HAP-1 (cell line): ENCODE measurements around the gene GNG7.
"Not testable (repeated sequence)": the region's sequence is repeated elsewhere in the genome, so short reads cannot be mapped to it uniquely, and the experiment has no call there.

Experiments used
- DNase-seq, 2 experiments: peaks; one replicate each; pipeline ENCODE4 v3.0.0-alpha.2; 2016 to 2020; ENCODE audit warnings: low spot score in 2 of 2
- H3K27me3 ChIP-seq: fragments of 250-450 bp; sonication (Bioruptor Pico); 2 replicates; pipeline ENCODE4 v1.5.1; 2020; ENCODE audit warnings: low read depth, mild to moderate bottlenecking, moderate library complexity
- H3K36me3 ChIP-seq: fragments of 250-450 bp; sonication (Bioruptor Pico); replicated peaks from 2 replicates; pipeline ENCODE4 v1.5.1; 2020; ENCODE audit warnings: mild to moderate bottlenecking
- H3K4me1 ChIP-seq: fragments of 250-450 bp; sonication (Bioruptor Pico); 2 replicates; pipeline ENCODE4 v1.5.1; 2020; ENCODE audit warnings: mild to moderate bottlenecking
- H3K4me3 ChIP-seq: fragments of 250-450 bp; sonication (Bioruptor Pico); 2 replicates; pipeline ENCODE4 v1.5.1; 2020; ENCODE audit warnings: mild to moderate bottlenecking, moderate library complexity
- H3K9me3 ChIP-seq: fragments of 250-450 bp; sonication (Bioruptor Pico); 2 replicates; pipeline ENCODE4 v1.5.1; 2020; ENCODE audit warnings: mild to moderate bottlenecking, moderate library complexity
- in situ Hi-C: fragments of 300-500 bp; cut with MboI; formaldehyde crosslinking; loops from 3 replicates; pipeline ENCODE4 v1.14.3; 2020; ENCODE audit warnings: low sequenced_read_pairs, inconsistent platforms, mixed read lengths

GNG7 gene

DNA sequence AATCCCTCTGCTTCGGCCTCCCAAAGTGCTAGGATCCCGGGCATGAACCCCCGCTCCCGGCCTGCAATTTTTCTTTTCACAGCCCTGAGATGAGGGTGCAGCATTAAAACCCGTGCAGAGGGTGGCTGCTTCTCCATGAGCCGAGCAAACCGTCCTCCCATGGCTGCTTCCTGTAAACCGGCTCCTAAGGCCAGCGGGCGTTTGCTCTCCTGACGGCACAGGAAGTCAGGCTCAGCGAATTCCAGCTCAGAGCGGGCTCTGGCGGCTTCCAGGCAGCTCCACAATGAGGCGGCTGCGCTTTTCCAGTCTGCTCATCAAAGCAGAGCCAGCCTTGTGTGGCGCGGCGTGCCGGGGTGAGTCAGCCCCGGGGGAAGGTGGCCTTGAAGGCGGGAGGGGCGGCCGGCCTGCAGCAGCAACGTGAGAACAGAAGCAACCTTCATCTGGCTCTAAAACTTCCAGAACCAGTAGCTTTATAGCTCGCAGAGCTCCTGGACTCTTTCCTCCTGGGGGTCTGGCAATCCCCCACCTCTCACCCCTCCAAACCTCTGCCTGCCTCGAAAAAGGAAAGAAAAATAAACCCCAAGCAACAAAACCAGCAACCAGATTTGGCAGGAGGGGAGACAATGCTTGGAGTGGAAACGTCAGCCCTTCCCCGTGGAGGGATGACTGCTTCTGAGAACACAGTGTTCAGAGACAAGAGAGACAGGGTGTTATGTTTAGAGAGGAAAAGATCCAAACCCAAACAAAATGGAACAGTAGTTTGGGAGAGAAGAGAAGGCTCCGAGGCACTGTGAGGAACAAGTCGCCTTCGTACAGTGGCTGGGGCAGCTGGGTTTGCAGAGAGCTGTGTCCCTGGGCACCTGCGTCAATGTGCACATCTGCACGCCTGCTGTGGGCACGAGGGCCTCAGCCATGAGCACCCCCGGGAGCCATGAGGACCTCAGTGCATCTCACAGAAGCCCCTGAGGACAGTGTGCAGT is 158.7 kb downstream of the GNG7 start:
- H3K4me3 ChIP-seq, result no peak overlapping the region
- H3K9me3 ChIP-seq, result no peaks in the 10 kb centered on the region
- no peaks in the 10 kb centered on the region for H3K27me3 ChIP-seq
- DNase-seq, result peak; percentile 82 to 92
- no peaks in the 10 kb centered on the region for H3K36me3 ChIP-seq
- in situ Hi-C loops, result no loop called here
- peaks cover 39% of the 10 kb centered on the region for H3K4me1 ChIP-seq

DNA sequence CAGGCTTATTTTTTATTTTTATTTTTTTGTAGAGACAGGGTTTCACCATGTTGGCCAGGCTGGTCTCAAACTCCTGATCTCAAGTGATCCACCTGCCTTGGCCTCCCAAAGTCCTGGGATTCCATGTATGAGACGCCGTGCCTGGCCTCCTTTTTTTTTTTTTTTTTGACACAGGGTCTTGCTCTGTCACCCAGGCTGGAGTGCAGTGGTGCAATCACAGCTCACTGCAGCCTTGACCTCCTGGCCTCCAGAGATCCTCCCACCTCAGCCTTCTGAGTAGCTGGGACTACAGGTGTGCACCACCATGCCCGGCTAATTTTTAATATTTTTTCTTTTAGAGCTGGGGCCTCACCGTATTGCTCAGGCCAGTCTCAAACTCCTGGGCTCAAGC is 159.4 kb downstream of the GNG7 start:
- H3K4me3 ChIP-seq, in situ Hi-C loops, H3K27me3 ChIP-seq, H3K9me3 ChIP-seq, H3K36me3 ChIP-seq, DNase-seq: not testable (repeated sequence)
- peaks cover 39% of the 10 kb centered on the region for H3K4me1 ChIP-seq

DNA sequence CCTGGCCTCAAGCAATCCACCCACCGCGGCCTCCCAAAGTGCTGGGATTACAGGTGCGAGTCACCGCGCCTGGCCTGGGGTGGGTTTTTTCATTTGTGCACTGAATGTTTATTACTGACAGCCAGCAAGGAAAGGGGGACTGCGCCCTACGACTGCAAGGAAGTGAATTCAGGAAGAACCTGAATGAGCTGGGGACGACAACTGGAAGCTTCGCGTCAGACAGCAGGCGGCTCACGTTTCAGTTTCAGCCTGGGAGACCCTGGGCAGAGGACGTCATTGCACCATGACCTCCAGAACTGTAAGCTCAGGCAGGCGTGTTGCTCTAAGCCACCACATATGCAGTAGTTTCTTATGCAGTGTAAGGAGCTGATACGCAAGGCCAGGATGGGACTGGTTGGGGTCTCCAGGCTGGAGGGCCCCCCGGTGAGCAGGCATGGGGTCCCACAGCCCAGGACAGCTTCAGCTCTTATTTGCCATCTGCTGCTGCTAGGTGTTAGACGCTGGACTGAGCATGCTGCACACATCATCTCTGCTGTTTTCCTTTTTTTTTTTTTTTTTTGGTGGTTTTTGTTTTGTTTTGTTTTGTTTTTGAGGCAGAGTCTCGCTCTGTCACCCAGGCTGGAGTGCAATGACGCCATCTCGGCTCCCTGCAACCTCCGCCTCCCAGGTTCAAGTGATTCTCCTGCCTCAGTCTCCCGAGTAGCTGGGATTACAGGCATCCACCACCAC is 160.0 kb downstream of the GNG7 start:
- Histone ChIP-seq H3K9me3 (no peaks in the 10 kb centered on the region), H3K27me3 (no peaks in the 10 kb centered on the region), H3K4me3 (no peak overlapping the region), H3K36me3 (no peaks in the 10 kb centered on the region), H3K4me1 (peaks cover 39% of the 10 kb centered on the region)
- no peak for DNase-seq
- in situ Hi-C loops, result no loop called here

DNA sequence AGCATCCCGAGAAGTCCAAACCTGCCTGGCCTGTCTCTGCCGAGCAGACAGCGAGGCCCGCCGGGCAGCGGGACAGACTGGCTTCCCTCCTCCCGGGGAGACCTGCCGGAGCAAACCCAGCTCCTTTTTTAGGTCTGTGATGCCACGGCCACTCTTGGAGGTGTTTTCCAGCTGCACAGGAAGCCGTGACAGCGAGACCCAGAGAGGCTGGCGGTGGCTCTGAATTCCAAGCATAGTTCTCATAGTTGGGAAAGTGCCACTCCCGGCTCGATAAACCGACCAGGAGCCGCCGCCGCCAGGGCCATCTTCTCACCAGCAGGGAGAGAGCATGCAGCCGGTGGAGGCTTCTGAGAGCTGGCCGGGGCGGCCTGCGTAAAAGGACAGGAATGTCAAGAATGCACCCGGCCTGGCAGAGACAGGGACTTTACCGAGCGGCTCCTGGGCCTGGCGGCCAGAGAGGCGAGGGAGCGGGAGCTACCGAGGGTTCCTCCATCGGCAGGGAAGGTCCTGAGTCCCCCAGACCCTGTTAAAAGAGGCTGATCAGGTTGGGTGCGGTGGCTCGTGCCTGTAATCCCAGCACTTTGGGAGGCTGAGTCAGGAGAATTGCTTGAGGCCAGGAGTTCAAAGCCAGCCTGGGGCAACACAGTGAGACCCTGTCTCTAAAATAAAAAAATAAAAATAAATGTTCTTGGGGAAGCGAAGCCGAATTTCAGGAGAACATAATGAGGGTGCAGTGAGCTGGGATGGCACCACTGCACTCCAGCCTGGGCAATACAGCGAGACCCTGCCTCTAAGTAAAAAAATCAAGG is 161.6 kb downstream of the GNG7 start:
- Histone ChIP-seq H3K27me3 (no peaks in the 10 kb centered on the region), H3K9me3 (no peaks in the 10 kb centered on the region), H3K36me3 (no peaks in the 10 kb centered on the region), H3K4me3 (no peak overlapping the region), H3K4me1 (peaks cover 33% of the 10 kb centered on the region)
- DNase-seq, result peak; percentile 87 to 92
- in situ Hi-C loops, result no loop called here

DNA sequence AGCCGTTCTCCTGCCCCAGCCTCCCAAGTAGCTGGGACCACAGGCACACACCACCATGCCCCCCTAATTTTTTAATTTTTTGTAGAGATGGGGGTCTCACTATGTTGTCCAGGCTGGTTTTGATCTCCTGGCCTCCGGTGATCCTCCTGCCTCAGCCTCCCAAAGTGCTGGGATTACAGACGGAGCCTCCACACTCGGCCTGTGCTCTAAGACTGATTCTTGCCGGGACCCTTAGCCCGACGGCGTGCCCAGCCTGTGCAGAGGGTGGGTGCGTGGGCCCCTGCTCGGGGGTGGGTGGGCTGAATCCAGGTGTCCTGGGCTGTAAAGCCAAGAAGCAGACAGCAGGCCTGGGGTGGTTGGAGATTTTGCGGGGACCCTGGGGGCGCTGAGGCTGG is 162.2 kb downstream of the GNG7 start:
- no peak for DNase-seq
- in situ Hi-C loops, result no loop called here
- Histone ChIP-seq H3K27me3 (no peaks in the 10 kb centered on the region), H3K9me3 (no peaks in the 10 kb centered on the region), H3K36me3 (no peaks in the 10 kb centered on the region), H3K4me1 (peaks cover 33% of the 10 kb centered on the region), H3K4me3 (no peak overlapping the region)

DNA sequence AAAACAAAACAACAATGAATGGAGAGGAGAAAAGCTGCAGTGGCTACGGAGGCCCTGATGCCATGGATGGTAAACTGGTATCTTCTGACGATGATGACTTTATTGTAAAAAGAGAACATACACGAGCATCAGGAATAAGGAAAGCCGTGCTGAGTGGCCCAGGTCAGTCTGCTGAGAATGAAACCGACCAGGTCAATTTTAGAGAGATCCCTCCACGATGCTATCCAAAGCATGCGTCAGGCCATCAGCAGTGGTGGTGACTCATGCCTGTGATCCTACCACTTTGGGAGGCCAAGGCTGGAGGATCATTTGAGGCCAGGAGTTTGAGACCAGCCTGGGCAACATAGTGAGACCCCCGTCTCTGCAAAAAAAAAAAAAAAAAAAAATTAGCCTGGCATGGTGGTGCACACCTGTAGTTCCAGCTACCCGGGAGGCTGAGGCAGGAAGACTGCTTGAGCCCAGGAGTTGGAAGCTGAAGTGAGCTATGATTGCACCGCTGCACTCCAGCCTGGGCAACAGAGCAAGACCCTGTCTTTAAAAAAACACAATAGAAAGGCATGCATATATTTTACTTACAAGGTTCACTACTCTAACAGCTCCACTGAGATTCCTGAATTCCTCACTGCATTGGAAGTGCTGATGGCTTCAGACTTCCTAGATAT is 164.3 kb downstream of the GNG7 start:
- Histone ChIP-seq H3K27me3 (no peaks in the 10 kb centered on the region), H3K4me3 (no peak overlapping the region), H3K36me3 (no peaks in the 10 kb centered on the region), H3K4me1 (peaks cover 24% of the 10 kb centered on the region), H3K9me3 (no peaks in the 10 kb centered on the region)
- no peak for DNase-seq
- in situ Hi-C loops, result no loop called here

DNA sequence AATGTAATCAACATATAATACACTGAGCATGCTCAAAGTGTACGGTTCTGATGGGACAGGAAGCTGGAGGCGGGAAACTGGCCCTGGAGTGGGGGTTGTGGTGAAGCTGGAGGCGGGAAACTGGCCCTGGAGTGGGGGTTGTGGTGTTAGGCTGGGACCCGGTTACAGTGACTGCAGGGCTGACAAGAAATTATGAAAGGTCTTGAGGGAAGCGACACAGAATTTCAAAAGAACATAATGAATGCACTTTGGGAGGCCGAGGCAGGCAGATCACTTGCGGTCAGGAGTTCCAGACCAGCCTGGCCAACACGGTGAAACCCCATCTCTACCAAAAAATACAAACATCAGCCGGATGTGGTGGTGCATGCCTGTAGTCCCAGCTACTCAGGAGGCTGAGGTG is 164.9 kb downstream of the GNG7 start:
- H3K4me3 ChIP-seq, in situ Hi-C loops, H3K9me3 ChIP-seq, DNase-seq, H3K36me3 ChIP-seq, H3K27me3 ChIP-seq: not testable (repeated sequence)
- H3K4me1 ChIP-seq, result peaks cover 18% of the 10 kb centered on the region

DNA sequence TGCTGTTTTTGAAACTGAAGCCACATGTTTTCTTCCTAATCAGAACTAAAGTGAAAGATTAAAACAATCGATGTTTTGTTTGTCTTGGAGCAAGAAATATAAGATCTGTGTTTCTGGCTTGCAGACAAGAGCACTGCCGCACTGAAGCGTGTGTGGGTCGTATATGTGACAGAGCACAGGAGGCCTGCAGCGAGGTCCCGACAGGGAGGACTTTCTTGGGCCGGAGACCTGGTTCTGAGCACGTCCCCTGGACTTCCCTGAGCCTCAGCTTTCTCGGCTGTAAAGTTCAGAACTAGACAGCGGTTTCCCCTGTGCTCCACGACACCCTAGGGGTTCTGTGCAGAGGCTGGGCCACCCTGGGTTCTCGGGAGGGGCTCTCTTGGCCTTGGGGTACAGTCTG is 166.0 kb downstream of the GNG7 start:
- Histone ChIP-seq H3K9me3 (0 out of 2 replicates have a peak, but pooled peaks cover 8% of the 10 kb centered on the region), H3K27me3 (no peaks in the 10 kb centered on the region), H3K4me3 (no peak overlapping the region), H3K4me1 (peaks cover 14% of the 10 kb centered on the region), H3K36me3 (no peaks in the 10 kb centered on the region)
- in situ Hi-C loops, result no loop called here
- no peak for DNase-seq

DNA sequence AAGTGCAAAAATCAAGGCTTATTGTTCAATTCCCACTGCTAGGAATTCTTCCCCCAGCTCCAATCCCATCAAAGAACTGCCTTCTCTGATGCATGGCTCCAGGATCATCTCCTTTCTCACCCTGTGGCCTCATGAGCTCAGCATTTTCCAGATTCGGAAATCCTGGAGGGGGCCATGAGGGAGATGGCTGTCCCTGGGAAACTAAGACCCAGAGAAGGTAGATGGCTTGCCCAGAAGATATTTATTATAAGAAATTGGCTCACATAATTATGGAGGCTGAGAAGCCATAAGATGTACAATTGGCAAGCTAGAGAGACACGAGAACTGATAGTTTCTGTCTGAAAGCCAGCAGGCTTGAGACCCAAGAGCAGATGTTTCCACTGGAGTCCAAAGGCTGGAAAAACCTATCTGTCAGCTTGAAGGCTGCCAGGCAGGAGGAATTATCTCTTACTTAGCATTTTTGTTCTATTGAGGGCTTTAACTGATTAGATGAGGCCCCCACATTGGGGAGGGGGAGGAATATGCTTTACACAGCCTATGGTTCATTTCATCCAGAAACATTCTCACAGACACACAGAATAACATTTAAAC is 168.0 kb downstream of the GNG7 start:
- in situ Hi-C loops, result no loop called here
- Histone ChIP-seq H3K9me3 (0 out of 2 replicates have a peak, but pooled peaks cover 8% of the 10 kb centered on the region), H3K27me3 (no peaks in the 10 kb centered on the region), H3K4me3 (no peak overlapping the region), H3K4me1 (no peaks in the 10 kb centered on the region), H3K36me3 (no peaks in the 10 kb centered on the region)
- no peak for DNase-seq

DNA sequence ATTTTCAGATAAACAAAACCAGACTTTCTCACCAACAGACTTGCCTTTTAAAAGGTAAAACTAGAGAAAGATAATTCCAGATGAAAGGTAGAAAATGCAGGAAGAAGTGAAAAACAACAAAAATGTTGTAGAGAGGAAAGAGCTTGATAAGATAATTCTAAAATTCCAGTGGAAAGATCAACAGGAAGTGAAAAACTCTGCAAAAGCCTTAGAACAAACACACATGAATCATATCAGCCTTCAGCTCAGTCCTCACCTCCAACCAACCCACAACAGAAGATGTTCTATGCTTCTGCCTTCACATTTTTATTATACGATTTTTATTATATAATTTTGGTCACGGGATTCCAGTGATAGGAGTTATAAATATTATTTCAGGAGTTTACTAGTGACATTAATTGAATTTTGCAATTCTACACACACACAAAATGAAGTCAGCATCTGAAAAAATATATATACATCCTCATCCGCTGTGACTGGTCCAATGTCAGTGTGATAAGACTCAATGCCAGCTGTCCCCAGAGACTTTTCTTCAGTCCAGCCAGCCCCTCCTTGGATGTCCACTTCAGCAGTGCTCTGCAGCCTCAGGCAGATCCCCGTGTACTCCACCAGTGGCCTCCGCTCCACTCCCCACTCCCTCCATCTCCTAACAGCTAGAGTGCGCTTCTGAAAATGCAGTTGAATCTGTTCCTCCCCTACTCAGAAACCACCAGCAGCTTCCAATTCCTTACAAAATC is 168.6 kb downstream of the GNG7 start:
- DNase-seq, result no peak
- 0 out of 2 replicates have a peak, but pooled peaks cover 8% of the 10 kb centered on the region for H3K9me3 ChIP-seq
- no peaks in the 10 kb centered on the region for H3K27me3 ChIP-seq
- H3K4me3 ChIP-seq, result no peak overlapping the region
- no peaks in the 10 kb centered on the region for H3K36me3 ChIP-seq
- in situ Hi-C loops, result no loop called here
- H3K4me1 ChIP-seq, result no peaks in the 10 kb centered on the region

DNA sequence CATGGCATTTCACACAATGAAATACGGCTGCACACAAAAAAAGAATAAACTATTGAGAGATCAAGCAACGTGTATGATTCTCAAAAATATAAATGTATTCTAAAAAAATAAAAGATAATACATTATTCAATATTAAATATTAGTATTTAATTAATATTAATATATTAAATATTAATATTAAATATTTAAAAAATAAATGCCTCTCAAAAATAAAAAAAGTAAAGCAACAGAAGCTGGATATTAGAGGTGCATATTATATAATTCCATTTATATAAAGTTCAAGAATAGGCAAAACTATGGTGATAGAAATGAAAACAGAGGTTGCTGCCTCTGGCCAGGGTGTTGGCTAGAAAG is 169.4 kb downstream of the GNG7 start:
- Histone ChIP-seq H3K4me1 (no peaks in the 10 kb centered on the region), H3K36me3 (no peaks in the 10 kb centered on the region), H3K9me3 (0 out of 2 replicates have a peak, but pooled peaks cover 8% of the 10 kb centered on the region), H3K4me3 (no peak overlapping the region), H3K27me3 (no peaks in the 10 kb centered on the region)
- in situ Hi-C loops, result no loop called here
- DNase-seq, result no peak

DNA sequence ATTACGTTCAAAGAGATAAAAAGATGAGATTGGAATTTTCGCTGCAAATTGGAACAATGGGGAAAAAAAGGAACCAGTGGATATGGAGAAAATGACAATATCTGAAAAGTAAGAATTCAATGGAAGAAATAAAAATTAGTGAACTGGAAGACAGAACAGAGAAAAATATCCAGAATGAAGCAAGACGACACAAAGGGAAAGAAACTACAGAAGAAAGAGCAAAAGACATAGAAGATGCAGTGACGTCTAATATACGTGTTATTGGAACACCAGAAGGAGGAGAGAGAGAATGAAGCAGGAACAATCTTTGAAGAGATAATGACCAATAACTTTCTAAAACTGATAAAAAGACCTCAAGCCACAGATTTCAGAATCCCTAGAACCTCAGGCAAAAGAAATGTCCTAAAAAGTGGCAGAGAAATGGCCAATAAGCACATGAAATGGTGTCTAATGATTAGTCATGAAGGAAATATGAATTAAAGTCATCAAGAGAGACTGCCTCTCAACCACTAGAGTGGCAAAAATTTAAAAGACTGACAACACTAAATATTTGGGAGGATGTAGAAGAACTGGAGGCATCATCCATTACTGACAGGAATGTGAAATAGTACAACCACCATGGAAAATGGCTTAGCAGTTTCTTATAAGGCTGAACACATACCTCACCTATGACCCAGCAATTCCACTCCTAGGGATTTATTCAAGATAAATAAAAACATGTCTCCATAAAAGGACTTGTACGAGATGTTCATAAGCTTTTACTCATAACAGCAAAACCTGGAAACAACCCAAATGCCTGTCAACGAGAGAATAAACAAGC is 170.0 kb downstream of the GNG7 start:
- Histone ChIP-seq H3K4me3 (no peak overlapping the region), H3K9me3 (0 out of 2 replicates have a peak, but pooled peaks cover 8% of the 10 kb centered on the region), H3K36me3 (no peaks in the 10 kb centered on the region), H3K4me1 (no peaks in the 10 kb centered on the region), H3K27me3 (no peaks in the 10 kb centered on the region)
- in situ Hi-C loops, result no loop called here
- no peak for DNase-seq
